Activated naive CD8-positive, alpha-beta T cell (primary cell): ENCODE measurements around the gene LPAR3.

Experiments used
- H3K27ac Mint-ChIP-seq: one replicate; pipeline ENCODE4 v1.8.0; 2021; ENCODE audit warnings: mixed read lengths
- H3K27me3 Mint-ChIP-seq: one replicate; pipeline ENCODE4 v1.8.0; 2021; ENCODE audit warnings: mixed read lengths
- H3K36me3 Mint-ChIP-seq: one replicate; pipeline ENCODE4 v1.8.0; 2021; ENCODE audit warnings: mixed read lengths
- H3K4me1 Mint-ChIP-seq: one replicate; pipeline ENCODE4 v1.8.0; 2021; ENCODE audit warnings: low read depth, mixed read lengths
- H3K4me3 Mint-ChIP-seq: one replicate; pipeline ENCODE4 v1.8.0; 2021; ENCODE audit warnings: mild to moderate bottlenecking, mixed read lengths
- H3K9me3 Mint-ChIP-seq: one replicate; pipeline ENCODE4 v1.8.0; 2021; ENCODE audit warnings: low read depth, mixed read lengths

The LPAR3 gene

DNA sequence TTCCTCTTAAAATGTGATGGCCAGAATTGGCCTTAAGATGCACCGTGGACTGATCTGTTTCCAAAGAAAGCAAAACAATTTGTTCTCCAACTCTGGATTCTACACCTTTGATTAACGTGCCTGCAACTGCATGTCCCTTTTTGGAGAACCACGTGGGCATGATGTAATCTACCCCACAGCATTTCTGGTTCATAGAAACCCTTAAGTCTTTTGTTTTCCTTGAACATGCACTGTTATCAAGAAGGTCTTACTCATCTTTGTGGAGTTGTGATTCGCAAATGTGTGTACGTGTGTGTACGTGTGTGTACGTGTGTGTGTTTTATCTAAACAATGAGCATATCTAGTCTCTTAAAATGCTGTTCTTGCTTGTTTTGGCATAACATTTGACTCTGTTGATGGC, 57.8 kb downstream of the LPAR3 start:
- Mint-ChIP-seq H3K9me3 (no peaks in the 10 kb centered on the region), H3K4me3 (no peak overlapping the region), H3K4me1 (peaks cover 2% of the 10 kb centered on the region), H3K36me3 (no peaks in the 10 kb centered on the region), H3K27me3 (no peaks in the 10 kb centered on the region), H3K27ac (peak overlapping the region; percentile 4)

DNA sequence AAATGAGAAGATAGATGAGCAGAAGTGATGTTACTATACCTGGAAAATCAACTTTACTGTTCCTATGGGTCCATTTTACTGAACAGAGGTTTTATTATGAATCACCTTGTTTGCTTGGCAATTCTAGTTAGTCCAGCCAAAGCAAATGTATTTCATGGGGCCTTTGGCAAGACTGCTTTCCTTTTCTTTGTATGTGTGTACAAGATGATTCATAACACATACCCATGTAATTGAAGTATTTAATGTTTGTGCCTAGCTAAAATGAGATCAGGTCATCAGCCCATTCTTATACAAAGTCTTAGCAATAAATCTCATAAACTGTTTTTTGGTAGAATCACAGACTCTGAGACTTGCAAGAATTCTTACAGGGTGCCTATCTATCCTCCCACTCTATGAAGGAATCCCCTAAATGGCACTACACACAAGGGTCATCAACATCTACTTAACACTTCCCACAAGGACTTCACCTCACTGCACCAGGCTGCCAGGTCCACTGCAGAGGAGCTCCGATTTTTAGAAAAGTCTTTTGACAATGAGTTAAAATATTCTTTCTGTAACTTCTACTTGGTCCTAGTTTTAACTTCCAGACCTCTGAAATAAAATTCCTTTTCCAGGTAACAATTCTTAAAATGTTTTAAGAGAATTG, 58.5 kb downstream of the LPAR3 start:
- no peaks in the 10 kb centered on the region for H3K36me3 Mint-ChIP-seq
- H3K27ac Mint-ChIP-seq = no peak overlapping the region
- no peak overlapping the region for H3K4me3 Mint-ChIP-seq
- peaks cover 2% of the 10 kb centered on the region for H3K4me1 Mint-ChIP-seq
- no peaks in the 10 kb centered on the region for H3K9me3 Mint-ChIP-seq
- H3K27me3 Mint-ChIP-seq = no peaks in the 10 kb centered on the region

DNA sequence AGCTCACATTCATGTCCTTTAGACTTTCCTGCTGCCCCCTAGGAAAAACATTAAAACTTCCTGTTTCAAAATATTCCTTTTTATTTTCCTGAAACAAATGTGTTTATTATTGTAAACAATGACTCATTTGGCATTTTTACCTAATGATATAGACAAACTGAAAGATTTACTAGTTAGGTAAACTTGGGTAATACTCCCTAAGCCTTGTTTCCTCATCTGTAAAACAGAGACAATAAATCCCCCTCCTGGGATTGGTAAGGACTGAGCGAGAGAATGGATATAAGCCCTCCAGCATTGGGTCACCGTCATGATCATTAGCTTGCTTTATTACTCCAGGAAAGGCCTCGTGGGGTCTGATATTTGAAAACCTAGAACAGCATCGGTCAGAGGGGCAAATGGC, 59.8 kb downstream of the LPAR3 start:
- H3K27me3 Mint-ChIP-seq = no peaks in the 10 kb centered on the region
- no peaks in the 10 kb centered on the region for H3K36me3 Mint-ChIP-seq
- H3K4me1 Mint-ChIP-seq = peaks cover 2% of the 10 kb centered on the region
- no peak overlapping the region for H3K27ac Mint-ChIP-seq
- H3K4me3 Mint-ChIP-seq = no peak overlapping the region
- no peaks in the 10 kb centered on the region for H3K9me3 Mint-ChIP-seq

DNA sequence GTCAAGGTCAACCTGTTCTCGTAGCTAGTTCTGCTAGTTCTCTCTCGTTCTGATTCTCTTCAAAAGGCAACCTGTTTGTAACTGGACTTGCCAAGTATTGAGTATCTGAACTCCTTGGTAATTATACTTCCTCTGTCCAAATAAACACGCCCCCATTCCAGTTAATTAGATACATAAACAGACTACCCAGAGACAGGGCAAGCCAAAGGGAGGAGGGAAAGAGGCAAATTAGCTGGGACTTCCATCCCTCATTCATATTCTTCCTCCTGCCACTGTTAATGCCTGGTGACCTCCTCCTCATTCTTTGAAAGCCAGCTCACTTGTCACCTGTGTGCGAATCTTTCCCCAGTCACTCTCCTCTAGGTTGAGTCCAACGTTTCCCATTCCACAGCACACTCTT, 62.9 kb downstream of the LPAR3 start:
- Mint-ChIP-seq H3K4me1 (peaks cover 2% of the 10 kb centered on the region), H3K27me3 (no peaks in the 10 kb centered on the region), H3K27ac (no peak overlapping the region), H3K36me3 (no peaks in the 10 kb centered on the region), H3K9me3 (no peaks in the 10 kb centered on the region), H3K4me3 (no peak overlapping the region)

DNA sequence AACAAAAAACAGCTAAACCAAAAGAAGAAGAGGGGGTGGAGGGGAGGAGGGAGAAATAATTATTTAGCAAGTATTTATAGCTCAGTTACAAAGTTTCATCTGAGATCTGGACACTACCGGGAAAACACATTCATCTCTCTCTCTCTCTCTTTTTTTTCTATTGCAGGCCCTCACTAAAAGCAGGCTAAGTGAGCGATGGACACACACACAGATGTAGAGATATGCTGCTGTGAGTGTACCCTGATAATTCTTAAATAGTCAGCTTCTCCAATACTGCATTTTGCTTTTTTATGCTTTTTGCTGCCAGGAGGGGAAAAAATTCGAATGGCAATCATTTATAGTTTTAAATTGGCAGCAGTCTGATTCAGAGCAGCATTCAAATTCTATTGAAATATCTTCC, 65.0 kb downstream of the LPAR3 start:
- H3K27me3 Mint-ChIP-seq = no peaks in the 10 kb centered on the region
- no peak overlapping the region for H3K27ac Mint-ChIP-seq

DNA sequence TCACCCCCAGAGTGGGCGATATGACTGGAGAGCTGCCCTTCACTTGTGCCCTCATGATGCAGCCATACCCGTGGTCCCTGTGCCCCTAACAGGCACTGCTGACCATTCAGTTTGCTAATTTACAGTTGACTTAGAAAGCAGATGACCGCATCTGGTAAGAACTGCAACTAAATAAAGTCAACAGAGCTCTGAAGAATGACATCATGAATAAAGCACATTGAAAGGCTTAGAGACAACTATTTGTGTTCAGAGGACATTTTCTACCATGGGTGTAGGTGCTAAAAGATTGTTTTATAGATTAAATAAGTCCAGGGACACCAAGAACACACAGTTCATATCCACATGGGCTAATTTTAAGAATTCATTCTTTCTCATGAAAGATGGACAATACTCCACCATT, 65.5 kb downstream of the LPAR3 start:
- Mint-ChIP-seq H3K9me3 (no peaks in the 10 kb centered on the region), H3K4me1 (no peaks in the 10 kb centered on the region), H3K4me3 (no peak overlapping the region), H3K36me3 (no peaks in the 10 kb centered on the region), H3K27ac (no peak overlapping the region), H3K27me3 (no peaks in the 10 kb centered on the region)

More for the DNA sequence above, 65.0 kb downstream of the LPAR3 start:
- H3K36me3 Mint-ChIP-seq = no peaks in the 10 kb centered on the region
- H3K4me1 Mint-ChIP-seq = no peaks in the 10 kb centered on the region
- H3K4me3 Mint-ChIP-seq = no peak overlapping the region
- no peaks in the 10 kb centered on the region for H3K9me3 Mint-ChIP-seq

DNA sequence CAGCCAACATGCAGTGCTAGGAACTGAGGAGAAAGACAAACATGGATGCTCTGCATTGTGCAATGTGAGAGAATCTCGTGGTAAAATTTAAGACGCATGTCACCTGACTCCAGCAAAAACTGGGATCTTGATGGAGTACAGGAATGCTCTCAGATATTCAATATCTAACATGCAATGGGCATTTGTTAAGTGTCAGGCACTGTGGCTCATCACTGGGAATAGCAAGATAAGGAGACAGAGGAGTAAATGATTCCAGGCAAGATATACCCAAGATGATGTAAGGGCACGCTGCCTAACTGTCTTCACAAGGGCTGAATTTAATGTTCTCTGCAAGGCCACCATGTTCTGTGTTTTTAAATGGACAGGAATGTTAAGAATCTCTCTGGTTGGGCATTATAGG, 67.8 kb downstream of the LPAR3 start:
- Mint-ChIP-seq H3K9me3 (no peaks in the 10 kb centered on the region), H3K27ac (no peak overlapping the region), H3K36me3 (no peaks in the 10 kb centered on the region), H3K4me3 (no peak overlapping the region), H3K4me1 (peaks cover 3% of the 10 kb centered on the region), H3K27me3 (no peaks in the 10 kb centered on the region)

DNA sequence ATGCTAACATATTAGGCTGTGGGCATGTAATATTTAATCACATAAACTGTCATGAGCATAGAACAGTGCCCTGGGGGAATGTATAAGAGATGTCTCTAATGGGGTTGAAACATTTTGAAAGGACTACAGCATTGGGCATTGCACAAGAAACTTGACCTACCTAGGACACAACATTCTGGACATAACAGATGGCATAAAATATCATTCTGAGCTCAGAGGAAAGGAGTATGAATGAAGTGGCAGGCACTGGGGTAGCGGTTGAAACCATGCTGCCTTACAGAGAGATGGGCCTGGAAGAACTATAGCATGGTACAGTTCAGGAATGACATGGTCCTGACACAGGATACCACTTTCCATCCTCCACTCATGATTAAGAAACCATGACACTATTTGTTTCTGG, 69.0 kb downstream of the LPAR3 start:
- Mint-ChIP-seq H3K36me3 (no peaks in the 10 kb centered on the region), H3K27me3 (no peaks in the 10 kb centered on the region), H3K9me3 (no peaks in the 10 kb centered on the region), H3K4me3 (no peak overlapping the region), H3K4me1 (peaks cover 14% of the 10 kb centered on the region), H3K27ac (no peak overlapping the region)

DNA sequence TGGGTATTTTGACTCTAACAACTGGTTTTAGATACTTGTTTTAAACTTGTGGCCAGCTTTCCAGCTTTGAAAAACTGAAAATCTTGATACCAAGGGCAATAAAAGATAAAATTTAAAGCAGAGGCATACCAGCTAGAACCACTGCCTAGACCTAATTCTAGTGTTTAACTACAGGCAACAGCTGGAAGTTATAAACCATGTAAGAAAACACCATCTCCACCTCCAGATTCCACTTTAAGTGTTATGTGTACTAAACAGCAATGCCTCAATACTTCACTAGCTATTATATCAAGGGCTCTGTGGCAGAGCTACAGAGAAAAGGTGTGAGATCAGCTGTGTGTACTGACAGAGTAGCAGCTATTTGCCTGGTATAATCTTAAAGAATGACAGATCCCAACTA, 69.5 kb downstream of the LPAR3 start:
- Mint-ChIP-seq H3K4me1 (peaks cover 19% of the 10 kb centered on the region), H3K27me3 (no peaks in the 10 kb centered on the region), H3K4me3 (no peak overlapping the region), H3K36me3 (no peaks in the 10 kb centered on the region), H3K27ac (no peak overlapping the region), H3K9me3 (no peaks in the 10 kb centered on the region)

DNA sequence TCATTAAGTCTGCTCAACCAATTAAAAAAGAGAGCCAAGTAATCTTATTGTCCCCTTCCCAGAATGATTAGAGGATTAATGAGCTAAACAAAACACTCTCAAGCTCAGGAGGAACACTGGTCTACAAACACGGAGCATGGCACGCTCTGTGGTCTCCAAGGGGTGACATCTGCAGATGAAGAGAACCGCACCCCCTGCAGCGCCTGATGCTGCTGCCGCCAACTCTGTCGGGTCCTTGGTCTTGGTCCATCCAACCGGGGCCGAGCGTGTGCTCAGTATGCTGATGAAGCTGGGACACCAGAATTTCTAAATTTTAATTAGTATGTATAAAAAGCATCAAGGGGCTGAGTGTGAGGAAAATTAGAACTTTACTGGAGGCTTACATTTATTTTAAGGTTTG, 82.7 kb downstream of the LPAR3 start:
- H3K4me3 Mint-ChIP-seq = no peak overlapping the region
- H3K9me3 Mint-ChIP-seq = no peaks in the 10 kb centered on the region
- no peaks in the 10 kb centered on the region for H3K36me3 Mint-ChIP-seq
- no peak overlapping the region for H3K27ac Mint-ChIP-seq
- no peaks in the 10 kb centered on the region for H3K4me1 Mint-ChIP-seq
- H3K27me3 Mint-ChIP-seq = peaks cover 1% of the 10 kb centered on the region

DNA sequence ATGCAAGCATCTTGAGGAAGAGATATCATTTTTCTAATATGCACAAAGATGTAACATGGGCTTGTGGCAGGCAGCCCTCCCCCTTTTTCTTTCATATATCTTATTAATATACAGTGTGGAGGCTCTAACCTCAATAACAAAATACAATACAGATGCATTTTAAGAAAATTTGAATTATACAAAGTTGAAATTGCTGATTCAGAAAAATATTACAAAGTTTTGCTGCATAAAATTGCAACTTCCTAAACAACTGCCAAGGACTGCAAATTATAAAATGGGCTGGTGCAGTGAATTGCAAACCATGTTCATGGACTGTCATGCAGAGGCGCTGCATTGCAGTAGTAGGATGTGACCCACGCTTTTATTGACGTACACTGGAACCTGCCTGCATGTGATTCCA, 84.0 kb downstream of the LPAR3 start:
- no peak overlapping the region for H3K4me3 Mint-ChIP-seq
- no peak overlapping the region for H3K27ac Mint-ChIP-seq
- no peaks in the 10 kb centered on the region for H3K9me3 Mint-ChIP-seq
- H3K36me3 Mint-ChIP-seq = no peaks in the 10 kb centered on the region
- H3K27me3 Mint-ChIP-seq = peaks cover 1% of the 10 kb centered on the region
- no peaks in the 10 kb centered on the region for H3K4me1 Mint-ChIP-seq

DNA sequence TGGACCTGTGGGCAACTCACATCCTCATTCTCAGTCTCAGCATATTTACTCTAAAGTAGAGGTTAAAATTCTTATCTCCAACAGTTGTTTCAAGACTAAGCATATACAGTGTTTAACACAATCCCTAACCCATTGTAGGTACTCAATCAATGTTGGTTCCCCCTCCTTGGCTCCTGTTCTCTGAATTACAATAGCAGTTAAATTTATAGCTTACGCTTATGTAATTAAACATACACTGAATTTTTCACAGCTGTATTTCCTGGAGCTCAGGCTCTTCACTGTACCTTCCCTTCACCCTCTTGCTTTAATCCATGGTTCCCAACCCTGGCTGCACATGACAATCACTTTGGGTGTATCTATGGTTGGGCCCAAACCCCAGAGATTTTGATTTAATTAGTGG, 89.4 kb downstream of the LPAR3 start:
- no peaks in the 10 kb centered on the region for H3K4me1 Mint-ChIP-seq
- no peak overlapping the region for H3K4me3 Mint-ChIP-seq
- H3K36me3 Mint-ChIP-seq = no peaks in the 10 kb centered on the region
- peaks cover 3% of the 10 kb centered on the region for H3K9me3 Mint-ChIP-seq
- no peaks in the 10 kb centered on the region for H3K27me3 Mint-ChIP-seq
- no peak overlapping the region for H3K27ac Mint-ChIP-seq

DNA sequence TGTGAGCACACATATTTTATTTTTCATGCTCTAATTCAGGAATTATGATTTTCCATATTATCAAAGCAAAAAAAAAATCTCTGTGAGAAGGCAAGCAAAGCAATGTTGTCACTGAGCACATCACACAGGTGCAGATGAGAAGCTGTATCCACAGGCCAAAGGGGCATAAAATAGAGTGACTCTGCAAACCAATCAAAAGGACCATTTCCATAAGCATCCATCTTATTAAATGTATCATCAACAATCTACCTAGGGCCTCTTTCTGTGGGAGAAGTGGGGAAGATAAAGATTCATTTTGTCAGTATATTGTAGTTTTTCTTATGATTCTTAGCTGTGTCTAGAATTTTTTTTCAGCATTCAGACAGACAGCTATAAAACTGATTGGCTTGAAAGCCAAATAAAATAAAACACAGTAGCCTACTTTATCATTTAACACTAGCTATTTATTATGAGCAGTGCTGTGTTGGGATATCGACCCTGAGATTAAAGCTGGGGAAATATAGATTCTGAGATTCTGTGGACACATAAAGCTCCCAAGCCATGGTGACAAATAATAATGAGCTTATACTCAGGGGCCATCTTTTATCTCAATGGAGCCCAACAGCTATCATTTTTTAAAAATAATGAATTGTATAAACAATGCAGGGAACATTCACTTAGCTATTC, 90.3 kb downstream of the LPAR3 start:
- no peaks in the 10 kb centered on the region for H3K4me1 Mint-ChIP-seq
- H3K36me3 Mint-ChIP-seq = no peaks in the 10 kb centered on the region
- no peak overlapping the region for H3K27ac Mint-ChIP-seq
- no peaks in the 10 kb centered on the region for H3K27me3 Mint-ChIP-seq
- no peak overlapping the region for H3K4me3 Mint-ChIP-seq
- peaks cover 3% of the 10 kb centered on the region for H3K9me3 Mint-ChIP-seq

DNA sequence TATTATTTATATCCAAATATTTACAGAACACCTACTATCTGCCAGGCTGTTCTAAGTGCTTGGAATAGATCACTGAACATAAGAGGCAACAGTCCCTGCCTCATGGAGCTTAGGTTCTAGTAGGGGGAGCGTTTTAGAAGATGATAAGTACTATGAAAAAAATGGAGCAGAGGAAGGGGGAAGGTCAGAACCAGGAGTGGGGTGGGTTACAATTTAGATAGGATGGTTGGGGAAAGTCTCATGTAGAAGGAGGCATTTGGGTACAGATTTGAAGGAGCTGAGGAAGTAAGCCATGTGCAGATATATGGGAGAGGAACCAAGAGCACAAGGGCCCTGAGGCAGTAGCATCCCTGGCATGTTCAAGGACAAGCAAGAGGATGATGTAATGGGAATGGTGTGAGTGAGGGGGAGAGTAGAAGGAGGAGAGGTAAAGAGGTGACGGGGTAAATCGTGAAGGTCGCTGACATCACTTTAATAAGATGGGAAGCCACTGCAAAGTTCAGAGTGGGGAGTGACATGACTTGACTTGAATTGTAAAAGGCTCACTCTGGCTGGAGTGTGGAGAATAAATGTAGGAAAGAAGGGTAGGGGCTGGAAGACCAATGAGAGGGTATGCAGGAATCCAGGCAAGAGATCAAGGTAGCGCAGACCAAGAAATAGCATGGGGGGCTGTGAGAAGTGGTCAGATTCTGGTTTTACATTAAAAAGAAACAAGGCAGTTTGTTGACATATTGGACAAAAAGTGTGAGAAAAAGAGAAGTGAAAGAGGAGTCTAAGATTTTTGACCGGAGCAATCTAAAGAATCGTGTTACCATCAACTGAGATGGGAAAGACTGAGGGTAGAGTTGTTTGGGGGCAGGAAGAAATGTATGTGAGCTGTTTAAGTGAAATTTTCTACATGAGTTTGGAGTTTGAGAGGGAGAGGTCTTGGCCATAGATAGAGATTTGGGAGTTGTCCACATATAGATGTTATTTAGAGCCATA, 92.6 kb downstream of the LPAR3 start:
- peaks cover 3% of the 10 kb centered on the region for H3K9me3 Mint-ChIP-seq
- no peak overlapping the region for H3K4me3 Mint-ChIP-seq
- H3K36me3 Mint-ChIP-seq = no peaks in the 10 kb centered on the region
- H3K4me1 Mint-ChIP-seq = no peaks in the 10 kb centered on the region
- H3K27ac Mint-ChIP-seq = no peak overlapping the region
- no peaks in the 10 kb centered on the region for H3K27me3 Mint-ChIP-seq

DNA sequence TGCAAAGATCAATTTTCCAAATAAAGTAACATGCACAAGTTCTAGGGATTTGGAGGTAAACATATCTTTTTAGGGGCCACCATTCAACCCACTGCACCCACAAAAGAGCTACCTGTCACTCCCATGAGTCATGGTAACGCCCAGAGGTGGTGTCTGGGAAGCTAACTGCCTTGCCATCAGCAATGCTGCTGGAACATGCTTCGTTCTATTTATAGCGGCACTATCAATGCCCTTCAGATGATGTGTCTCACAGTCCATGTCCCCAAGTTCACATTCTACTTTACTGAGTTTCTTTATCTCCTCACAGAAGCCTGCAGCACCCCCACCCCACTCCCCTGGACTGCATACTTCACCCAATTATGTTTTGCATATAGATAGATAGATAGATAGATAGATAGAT, 95.4 kb downstream of the LPAR3 start:
- H3K36me3 Mint-ChIP-seq = no peaks in the 10 kb centered on the region
- no peaks in the 10 kb centered on the region for H3K4me1 Mint-ChIP-seq
- H3K27ac Mint-ChIP-seq = no peak overlapping the region
- H3K4me3 Mint-ChIP-seq = no peak overlapping the region
- peaks cover 3% of the 10 kb centered on the region for H3K9me3 Mint-ChIP-seq
- H3K27me3 Mint-ChIP-seq = no peaks in the 10 kb centered on the region
